K562 (cell line): ENCODE data around the gene ANKRD34A. TPM values are rescaled to one million over a fixed set of nuclear protein-coding genes. Genes with fewer than 3 reads are reported as not detected.
A peak's percentile ranks its signal among the peaks of the same experiment; 100 is the strongest.

ENCODE experiments used
- ASH1L ChIP-seq: fragments of 450-650 bp; IDR thresholded peaks from 2 replicates; pipeline ENCODE4 v1.6.1; 2018; ENCODE audit warnings: borderline replicate concordance, mild to moderate bottlenecking, low read depth; ENCODE audit not compliant: partially characterized antibody
- BCL6 ChIP-seq: fragments of 250-450 bp; sonication (Bioruptor Pico); IDR thresholded peaks from 2 replicates; pipeline ENCODE4 v1.4.0; 2020
- BCOR ChIP-seq: fragments of 450-650 bp; IDR thresholded peaks from 2 replicates; pipeline ENCODE4 v1.6.1; 2016
- C11orf30 ChIP-seq: fragments of 450-650 bp; IDR thresholded peaks from 2 replicates; pipeline ENCODE4 v1.6.1; 2016; ENCODE audit warnings: low read depth, mild to moderate bottlenecking
- CREB1 ChIP-seq, 2 experiments: sonication (generic) in 1 of 2; formaldehyde crosslinking in 1 of 2; IDR thresholded peaks; 2 replicates each; pipeline versions ENCODE4 v1.6.1 to v1.8.0; 2012 to 2022; ENCODE audit warnings: inconsistent platforms in 1 of 2, mild to moderate bottlenecking in 1 of 2, missing genetic modification reagents in 1 of 2, moderate library complexity in 1 of 2
- CREM ChIP-seq: IDR thresholded peaks from 2 replicates; pipeline ENCODE4 v1.6.1; 2014; ENCODE audit warnings: antibody characterized with exemption, low read depth
- CXXC5 ChIP-seq: fragments of 250-450 bp; sonication (Bioruptor Pico); IDR thresholded peaks from 2 replicates; pipeline ENCODE4 v1.8.0; 2022; ENCODE audit warnings: inconsistent platforms, mild to moderate bottlenecking, moderate library complexity
- FOXM1 ChIP-seq, 2 experiments: fragments of 450-650 bp in 1 of 2; sonication (generic) in 1 of 2; formaldehyde crosslinking in 1 of 2; IDR thresholded peaks; 2 replicates each; pipeline versions ENCODE4 v1.6.1 to v1.9.0; 2017 to 2022; ENCODE audit warnings: low read depth in 2 of 2, mild to moderate bottlenecking in 2 of 2, missing genetic modification reagents in 1 of 2, moderate library complexity in 1 of 2
- GTF2E2 ChIP-seq: fragments of 200-800 bp; sonication (Bioruptor generic); IDR thresholded peaks from 2 replicates; pipeline ENCODE4 v1.6.1; 2016; ENCODE audit warnings: missing genetic modification characterization, missing compliant biosample characterization
- HDGF ChIP-seq: fragments of 450-650 bp; IDR thresholded peaks from 2 replicates; pipeline ENCODE4 v1.6.1; 2016
- HNRNPLL ChIP-seq: fragments of 200-400 bp; formaldehyde crosslinking; IDR thresholded peaks from 2 replicates; pipeline ENCODE4 v1.6.1; 2017; ENCODE audit warnings: low read length, low read depth, mild to moderate bottlenecking; ENCODE audit not compliant: poor library complexity, severe bottlenecking
- KDM5B ChIP-seq: fragments of 200-600 bp; sonication (generic); IDR thresholded peaks from 2 replicates; pipeline ENCODE4 v1.6.1; 2012; ENCODE audit warnings: low read depth, mild to moderate bottlenecking, moderate library complexity, low read length, control low read depth, inconsistent platforms; ENCODE audit not compliant: insufficient replicate concordance
- MAFF ChIP-seq: IDR thresholded peaks from 2 replicates; pipeline ENCODE4 v1.6.1; 2012; ENCODE audit warnings: low read length, improper control_type of control experiment
- MAFG ChIP-seq: fragments of 450-650 bp; conservative IDR thresholded peaks from 2 replicates; pipeline ENCODE4 v1.6.1; 2016; ENCODE audit warnings: missing genetic modification characterization, missing compliant biosample characterization
- NKRF ChIP-seq: fragments of 450-650 bp; IDR thresholded peaks from 2 replicates; pipeline ENCODE4 v1.6.1; 2016; ENCODE audit warnings: borderline replicate concordance
- NONO ChIP-seq, 2 experiments: fragments of 200-400 bp in 1 of 2; fragments of 450-650 bp in 1 of 2; formaldehyde crosslinking in 1 of 2; IDR thresholded peaks; 2 replicates each; pipeline ENCODE4 v1.6.1; 2017; ENCODE audit warnings: low read depth in 2 of 2, mild to moderate bottlenecking in 2 of 2, moderate library complexity in 2 of 2, low read length in 1 of 2
- POU5F1 ChIP-seq: fragments of 150-350 bp; IDR thresholded peaks from 2 replicates; pipeline ENCODE4 v1.6.1; 2014; ENCODE audit warnings: borderline replicate concordance, low read length, low read depth, mild to moderate bottlenecking; ENCODE audit not compliant: partially characterized antibody
- SP1 ChIP-seq: sonication (generic); formaldehyde crosslinking; IDR thresholded peaks from 2 replicates; pipeline ENCODE4 v1.8.1; 2022; ENCODE audit warnings: mild to moderate bottlenecking, missing genetic modification reagents
- SPI1 ChIP-seq: IDR thresholded peaks from 2 replicates; pipeline ENCODE4 v1.6.1; 2011; ENCODE audit warnings: low read depth, low read length, control low read depth, borderline replicate concordance
- ZNF133 ChIP-seq: fragments of 250-450 bp; sonication (Bioruptor Pico); IDR thresholded peaks from 2 replicates; pipeline ENCODE4 v1.4.0; 2020; ENCODE audit warnings: mild to moderate bottlenecking
- ZNF134 ChIP-seq: fragments of 250-450 bp; sonication (Bioruptor Pico); conservative IDR thresholded peaks from 2 replicates; pipeline ENCODE4 v1.4.0; 2020
- ZNF696 ChIP-seq: fragments of 250-450 bp; sonication (Bioruptor Pico); conservative IDR thresholded peaks from 2 replicates; pipeline ENCODE4 v1.4.0; 2020; ENCODE audit warnings: mild to moderate bottlenecking, moderate library complexity
- polyA plus RNA-seq, 8 experiments: library from polyadenylated mRNA; depleted of rRNA in 4 of 8; stranded (reverse) in 5 of 8; unstranded in 3 of 8; fragments of >200 nt; fragmentation: Nextera tagmentation in 2 of 8; fragmentation: Illumina TruSeq in 1 of 8; extraction: Ambion mirVana in 2 of 8; extraction: Trizol in 1 of 8; gene quantifications; 2 replicates each; pipeline versions ENCODE4 v1.2.1 to v1.2.3, GENCODE V29; 2011 to 2014; ENCODE audit warnings: inconsistent platforms in 1 of 8, missing spikeins in 1 of 8
- total RNA-seq, 7 experiments: library from RNA; depleted of rRNA in 6 of 7; stranded (reverse); fragments of >200 nt in 6 of 7; fragmentation: Illumina TruSeq in 2 of 7; extraction: Trizol in 2 of 7; gene quantifications; 2 replicates each; pipeline versions ENCODE4 v1.2.1 to v1.2.3, GENCODE V29; 2011 to 2021; ENCODE audit warnings: low replicate concordance in 1 of 7
- TF ChIP-seq, protein P1 (sequence below), 2 experiments: fragments of 450-650 bp; IDR thresholded peaks; 2 replicates each; pipeline ENCODE4 v1.6.1; 2018; ENCODE audit warnings: mild to moderate bottlenecking in 2 of 2, low read depth in 1 of 2; ENCODE audit not compliant: partially characterized antibody in 2 of 2

Gene ANKRD34A
- total and polyA plus RNA-seq, 9 of the 15 experiments (the other 6 are each of a cell fraction or from before 2014, with no cell fraction given), result 0.06 to 1.6 (median 0.43) TPM

- TF ChIP-seq, protein P1, sequence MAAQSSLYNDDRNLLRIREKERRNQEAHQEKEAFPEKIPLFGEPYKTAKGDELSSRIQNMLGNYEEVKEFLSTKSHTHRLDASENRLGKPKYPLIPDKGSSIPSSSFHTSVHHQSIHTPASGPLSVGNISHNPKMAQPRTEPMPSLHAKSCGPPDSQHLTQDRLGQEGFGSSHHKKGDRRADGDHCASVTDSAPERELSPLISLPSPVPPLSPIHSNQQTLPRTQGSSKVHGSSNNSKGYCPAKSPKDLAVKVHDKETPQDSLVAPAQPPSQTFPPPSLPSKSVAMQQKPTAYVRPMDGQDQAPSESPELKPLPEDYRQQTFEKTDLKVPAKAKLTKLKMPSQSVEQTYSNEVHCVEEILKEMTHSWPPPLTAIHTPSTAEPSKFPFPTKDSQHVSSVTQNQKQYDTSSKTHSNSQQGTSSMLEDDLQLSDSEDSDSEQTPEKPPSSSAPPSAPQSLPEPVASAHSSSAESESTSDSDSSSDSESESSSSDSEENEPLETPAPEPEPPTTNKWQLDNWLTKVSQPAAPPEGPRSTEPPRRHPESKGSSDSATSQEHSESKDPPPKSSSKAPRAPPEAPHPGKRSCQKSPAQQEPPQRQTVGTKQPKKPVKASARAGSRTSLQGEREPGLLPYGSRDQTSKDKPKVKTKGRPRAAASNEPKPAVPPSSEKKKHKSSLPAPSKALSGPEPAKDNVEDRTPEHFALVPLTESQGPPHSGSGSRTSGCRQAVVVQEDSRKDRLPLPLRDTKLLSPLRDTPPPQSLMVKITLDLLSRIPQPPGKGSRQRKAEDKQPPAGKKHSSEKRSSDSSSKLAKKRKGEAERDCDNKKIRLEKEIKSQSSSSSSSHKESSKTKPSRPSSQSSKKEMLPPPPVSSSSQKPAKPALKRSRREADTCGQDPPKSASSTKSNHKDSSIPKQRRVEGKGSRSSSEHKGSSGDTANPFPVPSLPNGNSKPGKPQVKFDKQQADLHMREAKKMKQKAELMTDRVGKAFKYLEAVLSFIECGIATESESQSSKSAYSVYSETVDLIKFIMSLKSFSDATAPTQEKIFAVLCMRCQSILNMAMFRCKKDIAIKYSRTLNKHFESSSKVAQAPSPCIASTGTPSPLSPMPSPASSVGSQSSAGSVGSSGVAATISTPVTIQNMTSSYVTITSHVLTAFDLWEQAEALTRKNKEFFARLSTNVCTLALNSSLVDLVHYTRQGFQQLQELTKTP (IDR thresholded peaks at IDR 0.05; ENCODE audit: low read depth in 1 of 2, partially characterized antibody in 2 of 2), result peak; percentile 83 to 91
- TF ChIP-seq POU5F1 (peak; percentile 29), GTF2E2 (tag) (peak; percentile 100), CREM (peak; percentile 72), KDM5B (peak; percentile 99), HNRNPLL (peak; percentile 50), CREB1 (IDR thresholded peaks at IDR 0.05) (peak; percentile 55), CREB1 (CRISPR knock-in tag; IDR thresholded peaks at IDR 0.05) (no peak; the same call in 1 of the 2 replicates), ZNF696 (CRISPR knock-in tag) (no peak), SPI1 (peak; percentile 43; the same call in 1 of the 2 replicates), SP1 (CRISPR knock-in tag) (no peak), NKRF (no peak), ZNF134 (CRISPR knock-in tag) (0 out of 2 replicates have a peak, but pooled peaks have one; percentile 55), BCOR (peak; percentile 61), ZNF133 (CRISPR knock-in tag) (no peak), ASH1L (peak; percentile 92), MAFG (peak; percentile 55; the same call in 1 of the 2 replicates), HDGF (no peak), CXXC5 (peak; percentile 52), MAFF (peak; percentile 6; the same call in 1 of the 2 replicates), C11orf30 (peak; percentile 78), NONO (IDR thresholded peaks at IDR 0.05; ENCODE audit: low read depth in 2 of 2, low read length in 1 of 2) (peak; percentile 61 to 91; a peak in 3 of 4 replicates), BCL6 (CRISPR knock-in tag) (no peak), FOXM1 (IDR thresholded peaks at IDR 0.05; ENCODE audit: low read depth) (peak; percentile 82), FOXM1 (CRISPR knock-in tag; IDR thresholded peaks at IDR 0.05; ENCODE audit: low read depth) (0 out of 2 replicates have a peak, but pooled peaks have one; percentile 52)
These were observed 32.1 kb upstream of the ANKRD34A start, which contains the start of gene TXNIP (continued) for GRCh38 chr1:145996433-145997015.
